C4-2B (cell line): ENCODE results near the gene RNF130.

ENCODE experiments used
- CTCF ChIP-seq: fragments of 450-650 bp; conservative IDR thresholded peaks from 2 replicates; pipeline ENCODE4 v1.5.1; 2017; ENCODE audit warnings: mild to moderate bottlenecking
- ZFX ChIP-seq: fragments of 450-650 bp; IDR thresholded peaks from 2 replicates; pipeline ENCODE4 v1.6.1; 2017

- TF ChIP-seq CTCF (no peak), ZFX (no peak)
Observed at GRCh38 chr5:179936976-179937681, 134.4 kb downstream of the RNF130 start.
